ENCODE measurements around the gene GOSR2. TPM values are rescaled to one million over a fixed set of nuclear protein-coding genes. Genes with fewer than 3 reads are reported as not detected.

The GOSR2 gene
- total and polyA plus RNA-seq, 2 of the 8 experiments (the other 6 are each of a cell fraction or from before 2014, with no cell fraction given), result 28.2 to 36.2 TPM

DNA sequence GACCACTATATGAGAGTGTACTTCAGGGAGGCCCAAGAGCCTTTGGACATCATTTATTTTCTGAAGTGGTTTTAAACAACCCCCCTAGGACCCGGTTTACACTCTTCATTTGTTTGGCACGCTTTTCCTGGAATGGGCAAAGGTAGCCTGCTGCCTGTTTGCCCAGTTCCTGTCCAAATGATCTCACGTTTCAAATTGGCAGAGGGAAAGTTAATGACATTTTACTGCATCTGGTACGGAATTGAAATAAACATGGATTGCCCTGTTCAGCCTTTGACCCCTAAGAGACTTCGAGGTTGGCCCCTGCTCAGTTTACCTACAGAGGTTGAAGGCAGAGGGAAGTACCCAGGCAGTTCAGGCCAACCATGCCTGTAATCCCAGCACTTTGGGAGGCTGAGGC is 61.9 kb downstream of the GOSR2 start (continued):
- TF ChIP-seq, protein P1, sequence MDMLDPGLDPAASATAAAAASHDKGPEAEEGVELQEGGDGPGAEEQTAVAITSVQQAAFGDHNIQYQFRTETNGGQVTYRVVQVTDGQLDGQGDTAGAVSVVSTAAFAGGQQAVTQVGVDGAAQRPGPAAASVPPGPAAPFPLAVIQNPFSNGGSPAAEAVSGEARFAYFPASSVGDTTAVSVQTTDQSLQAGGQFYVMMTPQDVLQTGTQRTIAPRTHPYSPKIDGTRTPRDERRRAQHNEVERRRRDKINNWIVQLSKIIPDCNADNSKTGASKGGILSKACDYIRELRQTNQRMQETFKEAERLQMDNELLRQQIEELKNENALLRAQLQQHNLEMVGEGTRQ (IDR thresholded peaks at IDR 0.05; ENCODE audit: low read length), result no peak
- no peak for TF ChIP-seq SP1 (IDR thresholded peaks at IDR 0.05; ENCODE audit: low read depth, low read length)
